Endothelial cell of umbilical vein (primary cell): Measurements from ENCODE around the gene IQSEC2. TPM values are rescaled to one million over a fixed set of nuclear protein-coding genes. Genes with fewer than 3 reads are reported as not detected.

Experiments
- BruUV-seq: library from RNA; stranded (reverse); fragments of 400-500 nt; replicated peaks from 2 replicates; lab custom pipeline; 2021; lab: Mats Ljungman, UMichigan
- CTCF ChIA-PET: fragments of 300-600, 350-600 bp; sonication (Branson Sonifier 250); formaldehyde crosslinking; loops from one replicate; lab custom pipeline; 2021; ENCODE audit warnings: antibody characterized with exemption, inconsistent platforms; lab: Charles Lee
- POLR2A ChIA-PET: fragments of 300-600, 350-600 bp; sonication (Branson Sonifier 250); formaldehyde crosslinking; loops from one replicate; lab custom pipeline; 2021; ENCODE audit warnings: antibody characterized with exemption, inconsistent platforms; lab: Charles Lee
- DNase-seq: peaks from one replicate; pipeline ENCODE4 v3.0.0-alpha.2; 2011; ENCODE audit warnings: low read depth, low spot score
- FAIRE-seq: peaks from 2 replicates; lab custom pipeline; 2011; peaks lifted over from hg19 to GRCh38; lab: Jason Lieb, UNC
- H2AFZ ChIP-seq: 2 replicates; pipeline ENCODE4 v1.6.0; 2012; ENCODE audit warnings: low read depth, low read length, control low read depth, inconsistent platforms
- H3K27ac ChIP-seq: 2 replicates; pipeline ENCODE4 v1.5.1; 2011; ENCODE audit warnings: low read depth, mild to moderate bottlenecking, control low read depth, low read length, moderate library complexity; ENCODE audit not compliant: insufficient read depth
- H3K27me3 ChIP-seq, 2 experiments: 2 replicates each; pipeline versions ENCODE4 v1.6.0 to v1.6.1; 2011; ENCODE audit warnings: low read length in 2 of 2, mixed read lengths in 1 of 2; ENCODE audit not compliant: control insufficient read depth in 2 of 2, insufficient read depth in 2 of 2
- H3K36me3 ChIP-seq, 2 experiments: 2 replicates in 1 of 2; 3 replicates in 1 of 2; pipeline ENCODE4 v1.5.1; 2011; ENCODE audit warnings: low read length in 2 of 2, mild to moderate bottlenecking in 1 of 2, moderate library complexity in 1 of 2; ENCODE audit not compliant: control insufficient read depth in 2 of 2, insufficient read depth in 2 of 2; ENCODE audit errors: extremely low read depth in 1 of 2
- H3K4me1 ChIP-seq: 3 replicates; pipeline ENCODE4 v1.5.1; 2011; ENCODE audit warnings: mild to moderate bottlenecking, low read length; ENCODE audit not compliant: control insufficient read depth, insufficient read depth; ENCODE audit errors: extremely low read depth
- H3K4me2 ChIP-seq: 2 replicates; pipeline ENCODE4 v1.6.1; 2011; ENCODE audit warnings: low read length, control low read depth, mixed read lengths; ENCODE audit not compliant: insufficient read depth
- H3K4me3 ChIP-seq, 3 experiments: fragments of 200-600 bp in 1 of 3; sonication (generic), shearing (Covaris generic) in 1 of 3; replicated peaks in 1 of 3; 2 replicates each; pipeline ENCODE4 v1.5.1; 2011 to 2016; ENCODE audit warnings: control low read depth in 3 of 3, low read length in 3 of 3, mild to moderate bottlenecking in 2 of 3, inconsistent platforms in 1 of 3, low read depth in 1 of 3, moderate library complexity in 1 of 3; ENCODE audit not compliant: insufficient read depth in 1 of 3
- H3K79me2 ChIP-seq: 2 replicates; pipeline ENCODE4 v1.6.0; 2012; ENCODE audit warnings: low read length, inconsistent platforms; ENCODE audit not compliant: control insufficient read depth, insufficient read depth
- H3K9ac ChIP-seq: replicated peaks from 2 replicates; pipeline ENCODE3; 2011; ENCODE audit warnings: low read length, control low read depth; ENCODE audit not compliant: insufficient read depth; ENCODE audit errors: extremely low read depth
- H3K9me1 ChIP-seq: replicated peaks from 3 replicates; pipeline ENCODE4 v1.6.0; 2011; ENCODE audit warnings: mild to moderate bottlenecking, low read length; ENCODE audit not compliant: control insufficient read depth, insufficient read depth; ENCODE audit errors: extremely low read depth
- H3K9me3 ChIP-seq: replicated peaks from 2 replicates; pipeline ENCODE4 v1.5.1; 2012; ENCODE audit warnings: low read length, inconsistent platforms; ENCODE audit not compliant: control insufficient read depth, insufficient read depth
- H4K20me1 ChIP-seq: replicated peaks from 2 replicates; pipeline ENCODE3; 2011; ENCODE audit warnings: mild to moderate bottlenecking, low read length; ENCODE audit not compliant: control insufficient read depth, insufficient read depth; ENCODE audit errors: extremely low read depth
- CTCF ChIP-seq, 2 donors: IDR thresholded peaks; 1 replicate in 1 of 2; 2 replicates in 1 of 2; pipeline ENCODE4 v1.5.1; 2011; ENCODE audit warnings: low read length in 2 of 2, mild to moderate bottlenecking in 2 of 2, moderate library complexity in 2 of 2, control low read depth in 1 of 2, inconsistent platforms in 1 of 2, low read depth in 1 of 2; ENCODE audit not compliant: insufficient read depth in 1 of 2; ENCODE audit errors: extremely low read depth in 1 of 2
- EZH2 ChIP-seq: IDR thresholded peaks from 2 replicates; pipeline ENCODE4 v1.6.1; 2012; ENCODE audit warnings: borderline replicate concordance, low read depth, mild to moderate bottlenecking, moderate library complexity, low read length, inconsistent platforms; ENCODE audit not compliant: severe bottlenecking
- FOS ChIP-seq: IDR thresholded peaks from 2 replicates; pipeline ENCODE4 v1.6.1; 2011; ENCODE audit warnings: mild to moderate bottlenecking, low read length, moderate library complexity, borderline replicate concordance; ENCODE audit not compliant: insufficient read depth
- GATA2 ChIP-seq: IDR thresholded peaks from 2 replicates; pipeline ENCODE4 v1.7.0; 2011; ENCODE audit warnings: low read depth, mild to moderate bottlenecking, moderate library complexity, mixed read lengths, low read length; ENCODE audit not compliant: insufficient read length, insufficient read depth
- JUN ChIP-seq: IDR thresholded peaks from 2 replicates; pipeline ENCODE4 v1.6.1; 2011; ENCODE audit warnings: borderline replicate concordance, low read depth; ENCODE audit not compliant: insufficient read length, insufficient read depth
- MYC ChIP-seq: IDR thresholded peaks from one replicate; pipeline ENCODE4 v1.6.1; 2011; ENCODE audit warnings: mild to moderate bottlenecking, low read depth, low read length
- POLR2A ChIP-seq: IDR thresholded peaks from 2 replicates; pipeline ENCODE4 v1.6.1; 2012; ENCODE audit warnings: low read depth, mild to moderate bottlenecking, control low read depth, low read length
- POLR2AphosphoS5 ChIP-seq: IDR thresholded peaks from 2 replicates; pipeline ENCODE4 v1.6.1; 2012; ENCODE audit warnings: low read depth, mild to moderate bottlenecking, control low read depth, low read length, moderate library complexity; ENCODE audit not compliant: insufficient read depth
- dilution Hi-C: fragments of 300-500 bp; cut with MboI; formaldehyde crosslinking; loops from one replicate; pipeline ENCODE4 v1.15.0; 2019; ENCODE audit warnings: low sequenced_read_pairs; ENCODE audit not compliant: extremely low pct_ligation_motif_present
- intact Hi-C: fragments of 100-400 bp; cut with micrococcal nuclease; formaldehyde crosslinking; loops from one replicate; pipeline ENCODE4 v1.10.0; 2022
- polyA plus RNA-seq, 4 experiments: library from polyadenylated mRNA; depleted of rRNA in 3 of 4; stranded (reverse) in 3 of 4; unstranded in 1 of 4; fragments of >200 nt; gene quantifications; 2 replicates each; pipeline versions ENCODE4 v1.2.1 to v1.2.3, GENCODE V29; 2011 to 2012; ENCODE audit warnings: missing spikeins in 1 of 4
- total RNA-seq: library from RNA; stranded (reverse); gene quantifications from 2 replicates; pipeline ENCODE4 v1.2.3, GENCODE V29; 2021
- TF ChIP-seq, protein P1 (sequence below): IDR thresholded peaks from 2 replicates; pipeline ENCODE4 v1.6.1; 2011; ENCODE audit not compliant: insufficient read depth, insufficient read length

Gene IQSEC2
- total and polyA plus RNA-seq, 2 donors (not counting 3 experiments of a cell fraction or from before 2014, with no cell fraction given) = 5.4 to 9.9 TPM

DNA sequence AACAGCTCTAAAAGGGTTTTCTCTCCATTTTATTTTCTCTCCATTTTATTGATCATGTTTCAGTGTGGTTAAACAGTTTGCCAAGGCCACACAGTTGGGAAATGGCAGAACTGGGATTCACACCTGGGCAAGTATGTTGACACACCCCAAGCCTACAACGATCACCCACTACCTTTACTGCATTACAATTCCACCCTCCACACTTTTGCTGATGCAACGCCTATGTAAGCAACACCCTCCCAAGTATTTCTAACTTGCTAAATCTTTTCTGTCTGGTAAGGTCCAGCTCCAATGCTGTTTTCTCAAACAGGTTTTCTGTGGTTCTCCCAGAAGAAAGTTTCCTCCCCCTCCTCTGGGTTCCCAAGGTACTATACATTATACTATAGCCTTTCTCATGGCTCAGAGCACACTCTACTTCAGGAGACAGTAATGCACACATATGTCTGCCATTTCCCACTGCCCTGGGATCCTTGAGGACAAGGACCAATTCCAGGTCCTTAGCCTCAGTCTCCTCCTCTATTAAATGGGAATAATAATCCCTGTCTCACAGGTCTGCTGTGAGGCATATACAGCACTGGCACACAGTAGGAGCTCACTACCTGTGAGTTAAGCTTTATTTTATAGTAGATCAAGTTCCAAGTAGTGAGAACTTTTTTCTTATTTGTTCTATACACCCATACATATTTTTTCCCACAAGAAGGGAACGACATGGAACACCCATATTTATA lies 27.9 kb downstream of the IQSEC2 start:
- dilution Hi-C loops (no loop called here), intact Hi-C loops (no loop called here)
- FAIRE-seq (no peak), DNase-seq (no peak)
- no peak overlapping the region for H3K27ac ChIP-seq
- H3K9me1 ChIP-seq = no peaks in the 10 kb centered on the region
- no peaks in the 10 kb centered on the region for H3K36me3 ChIP-seq
- H3K27me3 ChIP-seq = no peaks in the 10 kb centered on the region
- no peaks in the 10 kb centered on the region for H3K79me2 ChIP-seq
- H2AFZ ChIP-seq = no peak overlapping the region
- no peak overlapping the region for H3K9ac ChIP-seq
- ChIA-PET CTCF (interaction anchor here (0.9 kb wide), 2 partner anchors 30 to 228 kb away, joined by 3 read pairs; no protein-coding TSS in a partner anchor), POLR2A (no interaction called here)
- H3K4me1 ChIP-seq = no peaks in the 10 kb centered on the region
- H3K9me3 ChIP-seq = no peaks in the 10 kb centered on the region
- H3K4me3 ChIP-seq = no peak overlapping the region
- H3K4me2 ChIP-seq = no peak overlapping the region
- no peaks in the 10 kb centered on the region for H4K20me1 ChIP-seq
- BruUV-seq = no TSS peak
- TF ChIP-seq GATA2 = no peak
- TF ChIP-seq POLR2AphosphoS5 = no peak
- no peak for TF ChIP-seq MYC
- no peak for TF ChIP-seq FOS
- no peak for TF ChIP-seq JUN
- TF ChIP-seq EZH2 = no peak
- TF ChIP-seq POLR2A = no peak
- TF ChIP-seq CTCF (IDR thresholded peaks at IDR 0.05; ENCODE audit: extremely low read depth in 1 of 2, insufficient read depth in 1 of 2, low read depth in 1 of 2, low read length in 2 of 2) = no peak
- TF ChIP-seq, protein P1, sequence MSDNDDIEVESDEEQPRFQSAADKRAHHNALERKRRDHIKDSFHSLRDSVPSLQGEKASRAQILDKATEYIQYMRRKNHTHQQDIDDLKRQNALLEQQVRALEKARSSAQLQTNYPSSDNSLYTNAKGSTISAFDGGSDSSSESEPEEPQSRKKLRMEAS = no peak
